Gastrocnemius medialis (tissue), 4 donors: ENCODE data around the gene PERCC1.

Experiments
- CTCF ChIP-seq, 5 experiments: fragments of 450-650 bp in 3 of 5; fragments of 200-600 bp in 2 of 5; sonication (generic) in 2 of 5; IDR thresholded peaks in 4 of 5; conservative IDR thresholded peaks in 1 of 5; 1 replicate in 4 of 5; 2 replicates in 1 of 5; pipeline ENCODE4 v1.5.1; 2016 to 2019; ENCODE audit warnings: antibody characterized with exemption in 5 of 5, mild to moderate bottlenecking in 3 of 5, moderate library complexity in 3 of 5
- POLR2A ChIP-seq, 2 donors: fragments of 450-650 bp; IDR thresholded peaks; one replicate each; pipeline ENCODE4 v1.6.1; 2017; ENCODE audit warnings: antibody characterized with exemption in 2 of 2, mild to moderate bottlenecking in 2 of 2, moderate library complexity in 2 of 2

GRCh38 chr16:1436731-1437355 is 6.0 kb downstream of the PERCC1 start:
- TF ChIP-seq CTCF (IDR thresholded peaks at IDR 0.05 in 4 of 5, conservative IDR thresholded peaks at IDR 0.05 in 1 of 5) (no peak), POLR2A (IDR thresholded peaks at IDR 0.05) (no peak)
